B cell (primary cell): ENCODE results near the gene RAC3. TPM values are rescaled to one million over a fixed set of nuclear protein-coding genes. Genes with fewer than 3 reads are reported as not detected.

Experiments used
- ATAC-seq: fragments of 200-7000 bp; cut with Tn5 transposase; one replicate; pipeline ENCODE4 v1.10.0; 2021; ENCODE audit warnings: low read depth, mild to moderate bottlenecking, moderate number of reproducible peaks, moderate library complexity
- CTCF ChIA-PET: fragments of 350-600 bp; sonication (Branson Sonifier 250); formaldehyde crosslinking; loops from one replicate; lab custom pipeline; 2021; ENCODE audit warnings: antibody characterized with exemption, inconsistent platforms; lab: Charles Lee
- POLR2A ChIA-PET: fragments of 350-600 bp; sonication (Branson Sonifier 250); formaldehyde crosslinking; loops from one replicate; lab custom pipeline; 2021; ENCODE audit warnings: antibody characterized with exemption; lab: Charles Lee
- DNase-seq: peaks from one replicate; pipeline ENCODE4 v3.0.0; 2013
- H2AFZ ChIP-seq: 2 replicates; pipeline ENCODE4 v1.6.1; 2012; ENCODE audit warnings: mild to moderate bottlenecking, low read depth, low read length; ENCODE audit not compliant: insufficient read depth, poor library complexity, severe bottlenecking
- H3K27ac ChIP-seq, 2 donors: 1 replicate in 1 of 2; 2 replicates in 1 of 2; pipeline ENCODE4 v1.5.1; 2012 to 2013; ENCODE audit warnings: low read length in 2 of 2, mild to moderate bottlenecking in 2 of 2, moderate library complexity in 1 of 2
- H3K27me3 ChIP-seq, 4 experiments: fragments of 200-600 bp in 1 of 4; sonication (generic) in 1 of 4; replicated peaks in 1 of 4; 1 replicate in 2 of 4; 2 replicates in 2 of 4; pipeline versions ENCODE4 v1.6.1 to v1.7.0; 2013 to 2016; ENCODE audit warnings: low read length in 3 of 4, mild to moderate bottlenecking in 2 of 4, mixed read lengths in 1 of 4, moderate library complexity in 1 of 4; ENCODE audit not compliant: insufficient read depth in 4 of 4, control insufficient read depth in 3 of 4; ENCODE audit errors: control extremely low read depth in 1 of 4
- H3K36me3 ChIP-seq, 2 experiments: replicated peaks in 1 of 2; 1 replicate in 1 of 2; 2 replicates in 1 of 2; pipeline versions ENCODE4 v1.6.1 to v1.7.1; 2013; ENCODE audit warnings: low read length in 1 of 2; ENCODE audit not compliant: insufficient read depth in 2 of 2, control insufficient read depth in 1 of 2; ENCODE audit errors: control extremely low read depth in 1 of 2, extremely low read depth in 1 of 2
- H3K4me1 ChIP-seq, 2 donors: fragments of 200-600 bp in 1 of 2; sonication (generic) in 1 of 2; 1 replicate in 1 of 2; 2 replicates in 1 of 2; pipeline versions ENCODE4 v1.5.1 to v1.6.1; 2013 to 2017; ENCODE audit warnings: low read length in 2 of 2; ENCODE audit not compliant: control insufficient read depth in 2 of 2, insufficient read depth in 2 of 2
- H3K4me2 ChIP-seq: replicated peaks from 2 replicates; pipeline ENCODE3; 2012; ENCODE audit warnings: mild to moderate bottlenecking, low read depth, low read length; ENCODE audit not compliant: poor library complexity, severe bottlenecking
- H3K4me3 ChIP-seq, 5 experiments: fragments of 200-600 bp in 1 of 5; sonication (generic) in 1 of 5; 1 replicate in 3 of 5; 2 replicates in 2 of 5; pipeline versions ENCODE4 v1.5.1 to v1.7.0; 2011 to 2016; ENCODE audit warnings: low read length in 4 of 5, mild to moderate bottlenecking in 4 of 5, low read depth in 2 of 5, control low read depth in 1 of 5, moderate library complexity in 1 of 5; ENCODE audit not compliant: insufficient read depth in 1 of 5; ENCODE audit errors: control extremely low read depth in 1 of 5, extremely low read depth in 1 of 5
- H3K79me2 ChIP-seq: fragments of 200-600 bp; sonication (generic); one replicate; pipeline ENCODE4 v1.6.0; 2016; ENCODE audit warnings: low read length; ENCODE audit not compliant: control insufficient read depth, insufficient read depth
- H3K9ac ChIP-seq: fragments of 200-600 bp; sonication (generic); 2 replicates; pipeline ENCODE4 v1.6.1; 2017; ENCODE audit warnings: mild to moderate bottlenecking, low read length, moderate library complexity
- H3K9me3 ChIP-seq, 3 donors: one replicate each; pipeline versions ENCODE4 v1.6.1 to v1.7.1; 2013; ENCODE audit warnings: low read length in 2 of 3; ENCODE audit not compliant: control insufficient read depth in 2 of 3, insufficient read depth in 1 of 3; ENCODE audit errors: control extremely low read depth in 1 of 3
- H4K20me1 ChIP-seq: 2 replicates; pipeline ENCODE4 v1.6.0; 2012; ENCODE audit warnings: mild to moderate bottlenecking, low read length; ENCODE audit not compliant: insufficient read depth, control insufficient read depth, poor library complexity, severe bottlenecking
- H3K27ac Mint-ChIP-seq: one replicate; pipeline ENCODE4 v1.8.0; 2021; ENCODE audit warnings: mixed read lengths
- H3K27me3 Mint-ChIP-seq: one replicate; pipeline ENCODE4 v1.8.0; 2021; ENCODE audit warnings: mixed read lengths
- H3K4me1 Mint-ChIP-seq: one replicate; pipeline ENCODE4 v1.8.0; 2021; ENCODE audit warnings: mixed read lengths
- H3K4me3 Mint-ChIP-seq: one replicate; pipeline ENCODE4 v1.8.0; 2021; ENCODE audit warnings: mixed read lengths
- H3K9me3 Mint-ChIP-seq: one replicate; pipeline ENCODE4 v1.8.0; 2022; ENCODE audit warnings: mixed read lengths; ENCODE audit not compliant: insufficient read depth
- CTCF ChIP-seq: fragments of 200-600 bp; IDR thresholded peaks from one replicate; pipeline ENCODE4 v1.8.0; 2022; ENCODE audit warnings: antibody characterized with exemption, mild to moderate bottlenecking
- EZH2 ChIP-seq: IDR thresholded peaks from 2 replicates; pipeline ENCODE4 v1.6.1; 2012; ENCODE audit warnings: borderline replicate concordance, low read depth, mild to moderate bottlenecking, moderate library complexity, low read length; ENCODE audit not compliant: insufficient read depth, poor library complexity, severe bottlenecking
- WGBS: methylation state at CpG from one replicate; pipeline ENCODE4 v1.1.5; 2013; ENCODE audit warnings: missing lambda C conversion rate; ENCODE audit not compliant: insufficient coverage; 5-methylcytosine and 5-hydroxymethylcytosine counted together
- intact Hi-C: fragments of 100-400 bp; cut with micrococcal nuclease; formaldehyde crosslinking; loops from one replicate; pipeline ENCODE4 v1.10.0; 2022
- polyA plus RNA-seq: library from polyadenylated mRNA; depleted of rRNA; stranded (reverse); fragments of >200 nt; gene quantifications from 2 replicates; pipeline ENCODE4 v1.2.3, GENCODE V29; 2012
- total RNA-seq, 2 donors: library from RNA; stranded (reverse); fragments of 120-200 nt in 1 of 2; gene quantifications; 1 replicate in 1 of 2; 2 replicates in 1 of 2; pipeline versions ENCODE4 v1.2.3 to v1.2.4, GENCODE V29; 2013 to 2022

The RAC3 gene
- total and polyA plus RNA-seq, 2 donors (not counting 1 experiment from before 2014, with no cell fraction given): 0.62 to 2.0 TPM

GRCh38 chr17:82012640-82013295 lies 18.7 kb upstream of the RAC3 start:
- H3K4me3 ChIP-seq: no peak overlapping the region
- peaks cover 0 to 8% of the 10 kb centered on the region in 2 experiments for H3K36me3 ChIP-seq
- H3K9ac ChIP-seq: no peak overlapping the region
- no peaks in the 10 kb centered on the region for H3K79me2 ChIP-seq
- H3K27me3 ChIP-seq: no peaks in the 10 kb centered on the region
- ChIA-PET CTCF (no interaction called here), POLR2A (no interaction called here)
- no peak overlapping the region for H3K27ac ChIP-seq
- no peak for DNase-seq
- no peaks in the 10 kb centered on the region for H3K9me3 Mint-ChIP-seq
- 92% methylated on average over 12 of the region's 19 CpGs for WGBS
- H3K4me1 ChIP-seq: no peaks in the 10 kb centered on the region
- H4K20me1 ChIP-seq: no peaks in the 10 kb centered on the region
- H2AFZ ChIP-seq: no peak overlapping the region
- no peaks in the 10 kb centered on the region for H3K9me3 ChIP-seq
- H3K27me3 Mint-ChIP-seq: no peaks in the 10 kb centered on the region
- no peak overlapping the region for H3K4me3 Mint-ChIP-seq
- no peak for TF ChIP-seq CTCF
- no peak overlapping the region for H3K4me2 ChIP-seq
- intact Hi-C loops: no loop called here
- no peak overlapping the region for H3K27ac Mint-ChIP-seq
- ATAC-seq: no peak
- no peaks in the 10 kb centered on the region for H3K4me1 Mint-ChIP-seq

GRCh38 chr17:82013341-82013740 lies 18.1 kb upstream of the RAC3 start:
- Mint-ChIP-seq H3K9me3 (no peaks in the 10 kb centered on the region), H3K4me1 (no peaks in the 10 kb centered on the region), H3K27me3 (no peaks in the 10 kb centered on the region), H3K27ac (no peak overlapping the region), H3K4me3 (no peak overlapping the region)
- Histone ChIP-seq H3K27me3 (no peaks in the 10 kb centered on the region), H3K9ac (no peak overlapping the region), H3K27ac (no peak overlapping the region), H3K79me2 (no peaks in the 10 kb centered on the region), H3K4me1 (no peaks in the 10 kb centered on the region), H4K20me1 (no peaks in the 10 kb centered on the region), H3K4me3 (no peak overlapping the region), H3K36me3 (peaks cover 0 to 9% of the 10 kb centered on the region in 2 experiments), H3K9me3 (no peaks in the 10 kb centered on the region), H2AFZ (no peak overlapping the region), H3K4me2 (no peak overlapping the region)
- TF ChIP-seq EZH2 (no peak), CTCF (no peak)
- 59% methylated on average over 21 of the region's 22 CpGs for whole genome bisulfite sequencing
- ChIA-PET POLR2A (no interaction called here), CTCF (no interaction called here)
- intact Hi-C loops: no loop called here
- ATAC-seq (no peak), DNase-seq (no peak)
